IMR-90 (cell line): ENCODE data around the gene TBC1D1.

Experiments
- CEBPB ChIP-seq: IDR thresholded peaks from 2 replicates; pipeline ENCODE4 v1.6.1; 2012; ENCODE audit warnings: low read depth, low read length, improper control_type of control experiment
- CTCF ChIP-seq: conservative IDR thresholded peaks from 2 replicates; pipeline ENCODE4 v1.5.1; 2012; ENCODE audit warnings: mild to moderate bottlenecking, low read depth, low read length, improper control_type of control experiment
- FOS ChIP-seq: fragments of 150-350 bp; IDR thresholded peaks from 2 replicates; pipeline ENCODE4 v1.6.1; 2016; ENCODE audit warnings: low read depth, low read length
- MXI1 ChIP-seq: IDR thresholded peaks from 2 replicates; pipeline ENCODE4 v1.6.1; 2012; ENCODE audit warnings: low read depth, mild to moderate bottlenecking, low read length, moderate library complexity, borderline replicate concordance
- NFE2L2 ChIP-seq: fragments of 150-350 bp; IDR thresholded peaks from 2 replicates; pipeline ENCODE4 v1.6.1; 2016; ENCODE audit warnings: low read depth, mild to moderate bottlenecking, low read length
- POLR2A ChIP-seq: IDR thresholded peaks from 2 replicates; pipeline ENCODE4 v1.6.1; 2012; ENCODE audit warnings: mild to moderate bottlenecking, low read depth, low read length
- RCOR1 ChIP-seq: IDR thresholded peaks from 2 replicates; pipeline ENCODE4 v1.6.1; 2012; ENCODE audit warnings: mild to moderate bottlenecking, low read length, improper control_type of control experiment; ENCODE audit not compliant: insufficient replicate concordance
- SMC3 ChIP-seq: fragments of 150-350 bp; IDR thresholded peaks from 2 replicates; pipeline ENCODE4 v1.6.1; 2016; ENCODE audit warnings: low read depth, mild to moderate bottlenecking, antibody characterized with exemption, low read length, moderate library complexity
- USF2 ChIP-seq: fragments of 150-350 bp; IDR thresholded peaks from 2 replicates; pipeline ENCODE4 v1.6.1; 2017; ENCODE audit warnings: mild to moderate bottlenecking, antibody characterized with exemption, low read length, low read depth

GRCh38 chr4:38086849-38087226 lies 196.0 kb downstream of the TBC1D1 start:
- TF ChIP-seq NFE2L2 (no peak), CTCF (no peak), RCOR1 (no peak), POLR2A (no peak), SMC3 (no peak), FOS (no peak), MXI1 (no peak), USF2 (no peak), CEBPB (no peak)
